HG03095 (cell line): Measurements from ENCODE around the gene CNOT11.
"Not testable (repeated sequence)": the region's sequence is repeated elsewhere in the genome, so short reads cannot be mapped to it uniquely, and the experiment has no call there.

Experiments used
- ATAC-seq: cut with Tn5 transposase; IDR thresholded peaks from one replicate; pipeline ENCODE4 v1.9.1; 2021; ENCODE audit warnings: moderate library complexity; ENCODE audit not compliant: unreplicated experiment

The CNOT11 gene

GRCh38 chr2:101307950-101308431 lies 55.3 kb downstream of the CNOT11 start:
- ATAC-seq: peak; percentile 7

GRCh38 chr2:101308432-101309210 lies 55.9 kb downstream of the CNOT11 start, which contains the start of gene RNF149:
RNF149 (minus strand) TSS chr2:101308701; CDS start chr2:101308588, 113 bp downstream.
- peak; percentile 58 for ATAC-seq

GRCh38 chr2:101310090-101310833 lies 57.6 kb downstream of the CNOT11 start:
- no peak for ATAC-seq

- no peak for ATAC-seq
Observed at GRCh38 chr2:101310834-101311695, 58.4 kb downstream of the CNOT11 start.

GRCh38 chr2:101311696-101312017 lies 59.0 kb downstream of the CNOT11 start:
- no peak for ATAC-seq

GRCh38 chr2:101316568-101316967 lies 63.9 kb downstream of the CNOT11 start:
- ATAC-seq: not testable (repeated sequence)
